NT2/D1 (cell line): Measurements from ENCODE around the gene SERTAD2.

Experiments
- YY1 ChIP-seq: IDR thresholded peaks from 2 replicates; pipeline ENCODE4 v1.6.1; 2011; ENCODE audit not compliant: insufficient read length, insufficient read depth
- ZNF274 ChIP-seq: IDR thresholded peaks from 2 replicates; pipeline ENCODE4 v1.6.1; 2011; ENCODE audit warnings: mild to moderate bottlenecking, low read depth, low read length

DNA sequence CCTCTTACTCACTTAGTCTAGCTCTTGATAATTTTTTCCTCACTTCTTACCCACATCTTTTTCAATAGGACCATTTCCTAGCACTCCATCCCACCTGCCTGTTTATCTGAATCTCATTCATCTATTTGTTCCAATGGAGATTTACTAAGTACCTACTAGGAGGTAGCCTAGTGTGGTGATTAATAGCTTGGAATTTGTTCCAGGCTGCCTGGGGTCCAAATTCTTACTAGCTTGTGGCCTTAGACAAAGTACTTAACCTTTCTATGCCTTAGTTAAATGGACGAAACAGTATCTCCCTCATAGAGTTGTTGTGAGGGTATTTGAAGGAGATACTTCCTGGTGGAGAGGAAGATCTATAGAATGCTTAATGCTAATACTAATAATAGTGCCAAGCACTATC is 42.9 kb upstream of the SERTAD2 start:
- TF ChIP-seq YY1 (no peak), ZNF274 (no peak)
